ENCODE measurements around the gene CPEB2.

CPEB2 gene

DNA sequence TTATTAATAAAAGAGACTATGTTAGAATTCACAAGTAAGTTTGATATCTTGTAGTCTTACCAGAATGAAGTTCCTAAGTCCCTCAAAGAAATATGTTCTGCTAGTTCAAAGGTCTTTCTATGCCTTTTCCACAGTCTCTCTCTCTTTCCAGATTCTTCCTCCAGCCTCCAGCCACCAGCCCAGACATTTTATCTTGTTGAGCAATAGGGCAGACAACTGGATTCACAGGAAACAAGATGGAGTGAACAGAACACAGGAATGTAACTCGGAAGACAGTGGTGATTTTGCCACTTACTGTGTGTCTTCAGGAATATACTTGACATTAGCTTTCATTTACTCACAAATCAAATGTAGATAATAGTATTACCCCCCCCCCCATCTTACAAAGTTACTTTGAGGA, 17.1 kb upstream of the CPEB2 start:
- H3K27ac ChIP-seq: no peak overlapping the region
- TF ChIP-seq ZFX (IDR thresholded peaks at IDR 0.05; ENCODE audit: borderline replicate concordance) (no peak), CTCF (IDR thresholded peaks at IDR 0.05) (no peak)

- H3K27ac ChIP-seq: no peak overlapping the region
- TF ChIP-seq ZFX (IDR thresholded peaks at IDR 0.05; ENCODE audit: borderline replicate concordance) (no peak), CTCF (IDR thresholded peaks at IDR 0.05) (no peak)
These were observed 16.4 kb upstream of the CPEB2 start for GRCh38 chr4:14985843-14986242.

DNA sequence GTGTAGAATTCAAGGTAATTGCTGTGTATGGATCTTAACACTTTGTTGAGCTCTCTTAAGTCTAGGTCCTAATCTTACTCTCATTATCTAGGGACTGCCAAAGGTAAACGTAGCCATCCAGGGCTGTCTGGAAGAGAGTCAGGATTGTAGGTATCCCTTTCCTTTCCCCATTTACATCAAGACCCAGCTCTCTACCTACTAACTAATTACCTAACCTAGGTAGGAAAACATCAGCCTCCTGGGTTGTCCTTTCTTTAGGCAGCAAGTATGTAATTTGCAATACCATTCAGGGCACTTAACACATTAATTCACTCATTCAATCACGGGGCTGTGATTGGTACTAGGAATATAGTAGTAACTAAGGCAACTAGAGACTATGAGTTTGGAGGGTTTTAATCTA, 15.2 kb upstream of the CPEB2 start:
- no peak for TF ChIP-seq CTCF (IDR thresholded peaks at IDR 0.05)
- no peak for TF ChIP-seq ZFX (IDR thresholded peaks at IDR 0.05; ENCODE audit: borderline replicate concordance)
- no peak overlapping the region for H3K27ac ChIP-seq

- TF ChIP-seq ZFX (IDR thresholded peaks at IDR 0.05; ENCODE audit: borderline replicate concordance) (no peak), CTCF (IDR thresholded peaks at IDR 0.05) (no peak)
- H3K27ac ChIP-seq: no peak overlapping the region
These were observed 11.8 kb upstream of the CPEB2 start for GRCh38 chr4:14990484-14990883.

GRCh38 chr4:14994242-14994641, 8.0 kb upstream of the CPEB2 start:
- no peak overlapping the region for H3K27ac ChIP-seq
- TF ChIP-seq ZFX (IDR thresholded peaks at IDR 0.05; ENCODE audit: borderline replicate concordance) (no peak), CTCF (IDR thresholded peaks at IDR 0.05) (no peak)

DNA sequence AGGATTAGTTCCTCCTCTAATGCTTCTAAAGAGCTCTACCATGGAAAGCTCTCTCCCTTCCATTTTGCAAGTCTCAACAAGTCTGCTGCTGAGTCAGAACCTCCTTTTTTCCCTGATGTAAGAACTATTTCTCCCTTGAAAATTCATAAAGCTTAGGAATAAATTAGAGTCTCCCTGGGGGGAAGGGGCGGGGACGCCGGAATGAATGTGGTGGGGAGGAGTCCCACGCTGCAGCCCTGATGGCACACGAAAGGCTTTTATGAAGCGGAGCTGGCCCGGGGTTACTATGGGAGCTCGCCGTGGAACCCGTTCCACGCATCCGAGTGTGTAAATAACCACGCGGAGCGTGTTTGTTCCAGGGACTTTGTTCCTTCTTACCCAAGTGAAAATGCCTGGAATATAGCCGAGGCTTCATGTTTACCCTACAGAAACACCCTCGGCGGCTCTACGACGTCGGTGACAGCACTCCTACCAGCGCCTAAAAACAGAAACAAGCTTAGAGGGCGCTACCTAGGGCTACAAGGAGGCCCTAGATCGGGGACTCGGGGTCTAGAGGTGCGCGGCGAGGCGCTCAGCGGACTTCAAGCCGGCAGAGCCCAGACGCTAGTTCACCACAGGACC, 923 bp upstream of the CPEB2 start:
- TF ChIP-seq ZFX (IDR thresholded peaks at IDR 0.05; ENCODE audit: borderline replicate concordance): no peak
- peak; percentile 22 for TF ChIP-seq CTCF (IDR thresholded peaks at IDR 0.05)
- H3K27ac ChIP-seq: peak overlapping the region; percentile 93

DNA sequence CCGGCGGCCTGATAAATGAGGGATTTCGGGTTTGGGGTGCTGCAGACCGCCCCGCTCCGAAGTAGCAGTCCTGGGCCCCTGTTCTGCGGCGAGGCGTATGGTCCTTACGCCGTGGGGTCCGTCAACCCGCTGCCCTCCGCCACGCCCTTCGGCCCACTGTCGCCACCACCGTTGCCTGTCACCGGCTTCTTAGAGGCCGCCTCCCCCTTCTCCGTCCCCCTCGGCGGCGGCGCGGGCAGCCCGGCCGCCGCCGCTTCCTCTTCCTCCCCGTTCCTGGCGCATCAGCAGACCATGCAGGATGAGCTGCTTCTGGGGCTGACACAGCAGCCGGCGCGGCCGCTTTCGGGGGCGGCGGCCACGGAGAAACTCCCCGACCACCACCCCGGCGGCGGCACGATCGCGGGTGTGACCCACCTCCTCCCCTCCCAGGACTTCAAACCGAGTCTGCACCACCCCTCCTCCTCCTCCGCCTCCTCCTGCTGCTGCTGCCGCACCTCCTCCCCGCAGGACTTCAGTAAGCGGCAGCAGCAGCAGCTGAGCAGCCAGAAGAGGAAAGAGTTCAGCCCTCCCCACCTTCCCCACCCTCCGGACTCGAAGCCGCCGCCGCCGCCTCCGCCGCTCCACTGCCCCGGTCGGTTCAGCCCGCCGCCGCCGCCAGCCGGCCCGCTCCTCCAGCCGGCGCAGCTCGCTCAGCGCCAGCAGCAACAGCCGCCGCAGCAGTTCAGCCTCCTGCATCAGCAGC, 549 bp downstream of the CPEB2 start:
- TF ChIP-seq CTCF (IDR thresholded peaks at IDR 0.05): no peak
- TF ChIP-seq ZFX (IDR thresholded peaks at IDR 0.05; ENCODE audit: borderline replicate concordance): no peak

More for the DNA sequence above, 549 bp downstream of the CPEB2 start:
- peak overlapping the region; percentile 93 for H3K27ac ChIP-seq
